GM18502 (cell line): ENCODE measurements around the gene BICRAL.
"Not testable (repeated sequence)": the region's sequence is repeated elsewhere in the genome, so short reads cannot be mapped to it uniquely, and the experiment has no call there.

ENCODE experiments used
- ATAC-seq: cut with Tn5 transposase; IDR thresholded peaks from one replicate; pipeline ENCODE4 v1.9.1; 2021; ENCODE audit warnings: mild to moderate bottlenecking; ENCODE audit not compliant: unreplicated experiment, poor library complexity

BICRAL gene

GRCh38 chr6:42821846-42822245 lies 40.0 kb downstream of the BICRAL start:
- no peak for ATAC-seq

- no peak for ATAC-seq
Observed at GRCh38 chr6:42829561-42830092, 47.8 kb downstream of the BICRAL start.

- ATAC-seq = no peak
Observed at GRCh38 chr6:42831237-42831636, 49.4 kb downstream of the BICRAL start.

DNA sequence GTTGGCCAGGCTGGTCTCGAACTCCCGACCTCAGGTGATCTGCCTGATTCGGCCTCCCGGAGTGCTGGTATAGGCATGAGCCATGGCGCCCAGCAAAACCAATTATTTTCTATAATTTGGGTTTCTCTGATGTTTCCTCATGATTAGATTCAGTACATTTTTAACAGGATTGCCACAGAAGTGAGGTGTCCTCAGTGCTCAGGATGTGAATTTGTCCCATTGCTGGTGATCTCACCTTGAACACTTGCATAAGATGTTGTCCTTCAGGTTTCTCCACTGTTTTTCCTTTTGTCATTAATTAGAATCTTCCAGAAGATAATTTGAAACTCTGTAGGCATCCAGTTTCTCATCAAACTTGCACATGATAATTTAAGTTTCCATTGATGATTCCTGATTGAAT lies 52.2 kb downstream of the BICRAL start:
- no peak for ATAC-seq

DNA sequence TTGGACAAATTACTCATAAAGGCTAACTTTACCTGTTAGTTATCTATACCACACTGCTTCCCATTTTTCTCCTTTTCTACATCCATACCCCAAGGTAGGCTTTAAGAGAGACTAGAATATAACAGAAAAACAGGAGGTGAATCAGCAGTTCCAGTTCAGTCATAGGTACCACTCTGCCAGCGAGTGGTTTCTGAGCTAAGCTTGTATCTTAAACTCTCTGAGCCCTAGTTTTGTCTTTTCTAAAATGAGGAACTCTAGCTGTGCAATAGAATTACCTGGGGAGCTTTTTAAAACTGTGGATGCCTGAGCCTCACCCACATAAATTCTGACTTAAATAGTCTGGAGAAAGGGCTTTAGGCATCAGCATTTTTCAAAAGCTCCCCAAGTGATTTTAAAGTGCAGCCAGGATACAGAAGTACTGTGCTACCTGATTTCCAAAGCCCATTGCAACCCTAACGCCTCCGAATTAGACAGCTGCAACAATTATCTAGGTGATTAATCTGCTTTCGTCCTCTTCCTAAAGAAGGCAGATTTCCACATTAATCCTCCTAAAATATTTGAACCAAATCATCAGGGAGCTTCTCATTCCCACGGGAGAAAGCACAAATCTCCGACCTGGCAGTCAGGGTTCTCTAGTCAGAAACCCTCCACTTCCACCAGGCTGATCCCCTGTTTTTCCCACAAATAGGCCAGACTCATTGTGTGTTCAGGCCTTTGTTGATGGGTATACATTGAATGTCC lies 60.2 kb downstream of the BICRAL start:
- no peak for ATAC-seq

GRCh38 chr6:42845327-42845694 lies 63.5 kb downstream of the BICRAL start:
- ATAC-seq = no peak

DNA sequence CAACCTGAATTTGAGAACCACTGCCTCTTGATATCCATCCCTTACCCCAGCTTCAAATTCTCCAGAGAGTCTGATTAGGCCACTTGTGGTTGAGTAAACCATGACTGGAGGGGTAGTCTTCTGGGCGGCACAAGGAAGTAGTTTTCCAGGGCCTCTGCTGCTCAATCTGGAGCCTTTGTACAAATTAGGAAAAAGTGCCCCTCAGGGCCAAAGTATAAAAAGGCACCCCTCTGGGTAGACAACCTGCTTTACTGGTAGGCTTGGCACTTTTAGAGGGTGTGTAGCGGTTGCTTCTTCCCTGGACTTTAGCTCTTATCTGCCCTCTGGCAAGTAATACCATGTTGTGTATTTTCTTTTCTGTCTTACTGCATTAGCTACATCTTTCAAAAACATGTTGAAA lies 64.7 kb downstream of the BICRAL start:
- ATAC-seq = no peak

DNA sequence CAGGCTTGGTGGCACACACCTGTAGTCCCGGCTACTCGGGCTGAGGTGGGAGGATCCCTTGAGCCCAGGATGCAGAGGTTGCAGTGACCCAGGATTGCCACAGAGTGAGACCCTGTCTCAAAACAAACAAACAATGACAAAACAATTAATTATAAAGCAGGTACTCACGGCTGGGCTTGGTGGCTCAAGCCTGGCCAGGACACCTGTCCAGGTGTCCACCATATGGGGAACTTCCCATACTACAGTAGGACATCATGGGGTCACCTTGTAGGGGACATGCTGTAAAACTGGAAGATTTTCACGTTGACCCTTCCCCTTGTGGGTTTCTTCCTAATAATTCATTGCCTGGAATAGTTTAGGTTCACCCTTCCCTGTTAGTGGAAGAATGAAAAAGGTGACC lies 66.8 kb downstream of the BICRAL start:
- no peak for ATAC-seq

- ATAC-seq = no peak
Observed at GRCh38 chr6:42851599-42851998, 69.7 kb downstream of the BICRAL start.

GRCh38 chr6:42860036-42860435 lies 78.2 kb downstream of the BICRAL start:
- no peak for ATAC-seq

DNA sequence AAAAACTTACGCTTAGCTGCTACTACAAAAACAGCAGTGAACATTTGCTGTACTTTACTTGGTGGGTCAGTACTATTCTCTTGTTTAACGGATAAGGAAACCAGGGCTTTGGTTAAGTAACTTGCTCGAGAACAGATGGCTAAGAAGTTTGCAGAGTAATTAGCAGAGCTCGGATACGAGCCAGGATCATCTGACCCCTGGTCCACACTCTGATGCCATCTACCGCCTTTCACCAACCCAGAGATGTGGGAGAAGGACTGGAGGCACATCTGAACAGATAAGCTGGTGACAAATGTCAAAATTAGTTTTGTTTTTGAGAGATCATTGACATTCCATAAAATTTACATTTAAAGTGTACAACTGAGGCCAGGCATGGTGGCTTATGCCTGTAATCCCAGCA lies 78.6 kb downstream of the BICRAL start:
- no peak for ATAC-seq

DNA sequence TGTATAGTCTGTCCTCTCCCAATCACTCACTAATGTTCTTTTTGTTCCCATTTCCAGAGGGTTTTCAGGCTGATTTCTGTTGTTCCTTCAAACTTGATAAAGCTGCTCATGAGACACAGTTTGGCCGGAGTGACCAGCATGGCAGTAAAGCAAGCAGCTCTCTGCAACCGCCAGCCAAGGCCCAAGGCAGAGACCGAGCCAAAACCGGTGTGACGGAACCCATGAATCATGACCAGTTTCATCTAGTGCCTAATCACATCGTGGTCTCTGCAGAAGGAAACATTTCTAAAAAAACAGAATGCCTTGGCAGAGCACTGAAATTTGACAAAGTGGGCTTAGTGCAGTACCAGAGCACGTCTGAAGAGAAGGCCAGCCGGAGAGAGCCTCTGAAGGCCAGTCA lies 82.8 kb downstream of the BICRAL start:
- ATAC-seq = no peak

DNA sequence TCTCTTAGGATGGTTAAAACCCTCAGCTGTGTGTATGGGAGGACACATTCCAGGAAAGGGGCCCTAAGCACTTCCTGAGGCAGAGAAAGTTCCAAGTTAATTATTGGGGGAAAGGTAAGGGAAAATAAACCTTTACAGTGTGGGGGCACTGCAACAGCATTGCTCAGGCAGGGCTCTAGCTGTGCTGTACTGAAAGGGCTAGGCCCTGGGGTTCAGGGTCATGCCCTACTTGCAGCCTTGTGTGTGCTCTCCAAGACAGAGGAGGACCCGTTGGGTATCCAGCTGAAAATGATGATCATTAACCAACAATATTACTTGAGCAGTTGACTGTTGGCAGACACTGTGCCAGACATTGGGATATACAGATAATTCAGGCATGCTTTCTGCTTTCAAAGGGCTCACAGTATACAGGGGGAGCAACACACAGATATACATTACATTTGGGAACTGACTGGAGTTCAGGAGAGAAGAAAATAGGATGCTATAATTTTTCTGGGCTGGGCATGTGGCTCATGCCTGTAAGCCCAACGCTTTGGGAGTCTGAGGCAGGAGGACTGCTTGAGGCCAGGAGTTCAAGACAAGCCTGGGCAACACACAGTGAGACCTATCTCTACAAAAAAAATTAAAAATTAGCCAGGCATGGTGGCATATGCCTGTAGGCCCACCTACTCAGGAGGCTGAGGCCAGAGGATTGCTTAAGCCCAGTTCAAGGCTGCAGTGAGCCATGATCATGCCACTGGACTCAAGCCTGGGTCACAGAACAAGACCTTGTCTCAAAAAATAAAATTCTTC lies 88.5 kb downstream of the BICRAL start:
- no peak for ATAC-seq

DNA sequence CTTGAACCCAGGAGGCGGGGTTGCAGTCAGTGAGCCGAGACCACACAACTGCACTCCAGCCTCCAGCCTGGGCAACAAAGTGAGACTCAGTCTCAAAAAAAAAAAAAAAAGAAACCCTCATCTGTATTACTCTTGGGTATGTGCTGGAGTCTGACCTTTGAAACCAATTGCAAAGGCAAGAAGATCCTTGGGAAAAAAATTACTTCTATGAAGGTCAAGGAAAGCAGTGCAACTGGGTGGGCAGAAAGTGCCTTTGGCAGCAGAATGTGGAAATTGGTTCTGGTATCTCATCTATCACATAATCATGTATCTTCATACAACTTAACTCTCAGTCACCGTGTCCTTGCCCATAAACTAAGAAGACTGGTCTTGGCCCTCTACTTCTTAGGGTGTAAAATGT lies 89.9 kb downstream of the BICRAL start:
- no peak for ATAC-seq

DNA sequence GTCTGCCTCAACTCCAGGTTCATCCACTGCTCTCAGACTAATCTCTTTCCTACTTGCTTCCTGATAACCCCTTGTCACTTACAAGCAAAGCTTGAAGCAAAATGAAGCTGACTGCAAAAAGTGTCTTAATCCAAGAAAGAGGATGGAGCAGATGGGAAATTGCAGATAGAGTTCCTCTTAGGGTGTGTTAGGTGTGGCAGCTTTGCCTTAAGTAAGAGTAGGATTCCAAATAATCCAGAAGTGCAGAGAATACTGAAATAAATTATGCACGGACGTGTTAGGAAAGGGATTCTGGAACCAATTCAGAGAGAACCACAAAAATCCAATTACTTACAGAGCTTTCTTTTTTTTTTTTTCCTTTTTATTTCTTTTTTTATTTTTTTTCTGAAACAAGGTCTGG lies 91.5 kb downstream of the BICRAL start:
- no peak for ATAC-seq

DNA sequence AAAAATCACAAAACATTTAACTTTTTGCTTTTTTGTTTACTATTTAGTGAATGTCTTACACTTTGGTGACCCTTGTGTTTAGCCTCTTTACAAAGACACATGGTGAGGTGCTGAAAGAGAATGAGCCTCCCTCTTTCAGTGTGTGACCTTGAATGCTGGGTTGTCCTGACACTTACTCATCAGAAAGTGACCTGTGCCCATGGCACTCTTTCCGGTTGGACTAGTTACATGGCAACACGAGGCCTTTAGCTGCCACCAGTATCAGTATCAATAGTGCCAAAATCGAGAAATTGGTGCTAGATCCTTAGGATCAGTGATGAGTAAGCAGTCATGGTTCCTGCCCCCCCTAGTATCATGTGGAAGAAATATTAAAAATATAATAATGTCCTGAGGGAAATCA lies 95.8 kb downstream of the BICRAL start:
- no peak for ATAC-seq

DNA sequence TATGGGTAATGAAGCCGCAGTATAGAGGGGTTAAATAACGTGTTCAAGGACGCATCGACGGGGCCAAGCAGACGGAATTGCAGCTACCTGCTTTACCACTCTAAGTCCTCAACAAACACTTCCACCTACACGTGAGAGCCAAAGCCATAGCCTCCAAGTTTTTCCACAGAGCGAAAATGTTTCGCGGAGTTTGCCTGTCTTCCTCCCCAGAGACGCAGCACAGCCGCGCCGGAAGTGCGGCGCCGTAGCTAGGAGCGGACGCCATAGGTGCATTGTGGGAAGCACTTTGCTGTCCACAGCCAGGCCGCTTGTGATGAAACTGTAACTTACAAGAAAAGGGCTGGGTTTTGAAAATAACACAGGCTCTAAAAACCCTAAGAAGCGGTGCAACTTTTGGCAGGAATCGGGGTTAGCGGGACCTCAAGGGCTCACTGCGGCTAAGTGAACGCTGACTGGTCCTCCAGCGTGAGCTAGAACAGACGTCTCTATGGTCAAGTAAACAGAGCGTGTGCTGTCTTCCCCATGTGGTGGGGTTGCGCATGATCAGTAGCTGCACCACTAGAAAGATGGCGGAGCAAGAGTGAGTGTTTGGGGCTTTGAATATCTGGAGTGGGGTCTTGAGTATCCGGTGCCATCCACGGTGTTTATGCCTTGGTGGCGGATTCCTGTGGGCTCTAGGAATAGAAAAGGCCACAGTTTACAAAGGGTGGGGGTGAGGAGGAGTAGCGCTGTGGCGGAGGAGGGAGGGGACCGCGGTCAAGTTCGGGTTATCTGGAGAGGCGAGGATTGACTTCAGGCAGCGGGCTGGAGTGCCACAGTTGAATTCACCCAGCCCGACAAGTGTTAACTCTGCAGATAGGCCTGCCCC lies 97.8 kb downstream of the BICRAL start, which contains the start of gene RPL7L1:
RPL7L1 (plus strand) TSS at position 245 of the 868 bp plus-strand sequence; CDS start at position 540, 295 bp downstream.
- peak; percentile 94 for ATAC-seq

- not testable (repeated sequence) for ATAC-seq
Observed at GRCh38 chr6:42880240-42880817, 98.5 kb downstream of the BICRAL start.

GRCh38 chr6:42880871-42881270 lies 99.0 kb downstream of the BICRAL start:
- not testable (repeated sequence) for ATAC-seq

GRCh38 chr6:42885702-42886101 lies 103.8 kb downstream of the BICRAL start:
- no peak for ATAC-seq
